Measurements from ENCODE around the gene MAGEC3. TPM values are rescaled to one million over a fixed set of nuclear protein-coding genes. Genes with fewer than 3 reads are reported as not detected.

The MAGEC3 gene
- total RNA-seq, 2 experiments from 2014 or later = not detected

- Histone ChIP-seq H3K27ac (ENCODE audit: low read depth in 1 of 2, low read length in 2 of 2) (no peak overlapping the region), H3K27me3 (ENCODE audit: control insufficient read depth in 1 of 2, insufficient read depth in 2 of 2, low read length in 2 of 2) (no peaks in the 10 kb centered on the region), H3K4me1 (ENCODE audit: insufficient read depth, low read length) (no peaks in the 10 kb centered on the region), H3K36me3 (ENCODE audit: insufficient read depth, low read length) (no peaks in the 10 kb centered on the region), H3K9me3 (ENCODE audit: control insufficient read depth in 1 of 2, insufficient read depth in 1 of 2, low read length in 2 of 2) (peaks cover 0 to 3% of the 10 kb centered on the region in 2 experiments), H3K4me3 (ENCODE audit: low read length) (no peak overlapping the region)
- Mint-ChIP-seq H3K9me3 (no peaks in the 10 kb centered on the region), H3K27ac (no peak overlapping the region), H3K4me3 (no peak overlapping the region), H3K36me3 (ENCODE audit: low read depth) (no peaks in the 10 kb centered on the region), H3K4me1 (ENCODE audit: low read depth) (no peaks in the 10 kb centered on the region), H3K27me3 (no peaks in the 10 kb centered on the region)
- intact Hi-C loops (cut with DNase I, micrococcal nuclease) = no loop called here
- ChIA-PET POLR2A (no interaction called here), CTCF (no interaction called here)
- TF ChIP-seq, protein P1, sequence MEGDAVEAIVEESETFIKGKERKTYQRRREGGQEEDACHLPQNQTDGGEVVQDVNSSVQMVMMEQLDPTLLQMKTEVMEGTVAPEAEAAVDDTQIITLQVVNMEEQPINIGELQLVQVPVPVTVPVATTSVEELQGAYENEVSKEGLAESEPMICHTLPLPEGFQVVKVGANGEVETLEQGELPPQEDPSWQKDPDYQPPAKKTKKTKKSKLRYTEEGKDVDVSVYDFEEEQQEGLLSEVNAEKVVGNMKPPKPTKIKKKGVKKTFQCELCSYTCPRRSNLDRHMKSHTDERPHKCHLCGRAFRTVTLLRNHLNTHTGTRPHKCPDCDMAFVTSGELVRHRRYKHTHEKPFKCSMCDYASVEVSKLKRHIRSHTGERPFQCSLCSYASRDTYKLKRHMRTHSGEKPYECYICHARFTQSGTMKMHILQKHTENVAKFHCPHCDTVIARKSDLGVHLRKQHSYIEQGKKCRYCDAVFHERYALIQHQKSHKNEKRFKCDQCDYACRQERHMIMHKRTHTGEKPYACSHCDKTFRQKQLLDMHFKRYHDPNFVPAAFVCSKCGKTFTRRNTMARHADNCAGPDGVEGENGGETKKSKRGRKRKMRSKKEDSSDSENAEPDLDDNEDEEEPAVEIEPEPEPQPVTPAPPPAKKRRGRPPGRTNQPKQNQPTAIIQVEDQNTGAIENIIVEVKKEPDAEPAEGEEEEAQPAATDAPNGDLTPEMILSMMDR (IDR thresholded peaks at IDR 0.05) = no peak
- DNase-seq (no peak), ATAC-seq (ENCODE audit: poor library complexity) (no peak)
Observed at GRCh38 chrX:141814213-141814857, 23.8 kb upstream of the MAGEC3 start.

- peaks cover 0 to 3% of the 10 kb centered on the region in 2 experiments for H3K9me3 ChIP-seq (ENCODE audit: control insufficient read depth in 1 of 2, insufficient read depth in 1 of 2, low read length in 2 of 2)
Observed at GRCh38 chrX:141815904-141816303, 22.2 kb upstream of the MAGEC3 start.

DNA sequence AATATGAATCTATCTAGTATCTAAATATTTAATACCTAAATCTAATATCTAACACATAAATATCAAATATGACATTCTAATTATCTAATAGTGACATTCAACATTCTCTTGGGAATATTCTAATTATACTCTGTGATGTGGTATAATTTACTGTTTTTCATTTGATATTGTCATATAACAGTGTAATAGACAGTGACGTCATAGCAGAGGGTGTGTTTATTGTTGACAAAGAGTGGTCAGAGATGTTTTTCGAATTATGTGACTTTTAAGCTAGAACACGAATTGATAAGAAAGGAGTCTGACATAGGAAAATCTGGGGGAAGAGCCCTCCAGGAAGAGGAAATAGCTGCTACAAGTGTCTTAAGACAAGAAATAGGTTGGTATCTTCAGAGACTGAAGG lies 5.9 kb upstream of the MAGEC3 start:
- Mint-ChIP-seq H3K27me3 (no peaks in the 10 kb centered on the region), H3K4me1 (ENCODE audit: low read depth) (no peaks in the 10 kb centered on the region), H3K4me3 (no peak overlapping the region), H3K27ac (no peak overlapping the region), H3K36me3 (ENCODE audit: low read depth) (no peaks in the 10 kb centered on the region), H3K9me3 (no peaks in the 10 kb centered on the region)
- H3K27me3 ChIP-seq (ENCODE audit: control insufficient read depth in 1 of 2, insufficient read depth in 2 of 2, low read length in 2 of 2) = no peaks in the 10 kb centered on the region
- no peak for ATAC-seq (ENCODE audit: poor library complexity)
- intact Hi-C loops (cut with DNase I, micrococcal nuclease) = no loop called here
- no peak overlapping the region for H3K27ac ChIP-seq (ENCODE audit: low read depth in 1 of 2, low read length in 2 of 2)
- no peak for DNase-seq
- CTCF ChIA-PET = no interaction called here
- H3K4me3 ChIP-seq (ENCODE audit: low read length) = no peak overlapping the region
- TF ChIP-seq, protein P1 (IDR thresholded peaks at IDR 0.05) = no peak
- H3K36me3 ChIP-seq (ENCODE audit: insufficient read depth, low read length) = no peaks in the 10 kb centered on the region
- peaks cover 0 to 7% of the 10 kb centered on the region in 2 experiments for H3K9me3 ChIP-seq (ENCODE audit: control insufficient read depth in 1 of 2, insufficient read depth in 1 of 2, low read length in 2 of 2)
- H3K4me1 ChIP-seq (ENCODE audit: insufficient read depth, low read length) = no peaks in the 10 kb centered on the region
- POLR2A ChIA-PET = no interaction called here

More at GRCh38 chrX:141815904-141816303, 22.2 kb upstream of the MAGEC3 start:
- Histone ChIP-seq H3K27me3 (ENCODE audit: control insufficient read depth in 1 of 2, insufficient read depth in 2 of 2, low read length in 2 of 2) (no peaks in the 10 kb centered on the region), H3K4me3 (ENCODE audit: low read length) (no peak overlapping the region), H3K36me3 (ENCODE audit: insufficient read depth, low read length) (no peaks in the 10 kb centered on the region), H3K27ac (ENCODE audit: low read depth in 1 of 2, low read length in 2 of 2) (no peak overlapping the region), H3K4me1 (ENCODE audit: insufficient read depth, low read length) (no peaks in the 10 kb centered on the region)
- Mint-ChIP-seq H3K27ac (no peak overlapping the region), H3K9me3 (no peaks in the 10 kb centered on the region), H3K4me3 (no peak overlapping the region), H3K36me3 (ENCODE audit: low read depth) (no peaks in the 10 kb centered on the region), H3K4me1 (ENCODE audit: low read depth) (no peaks in the 10 kb centered on the region), H3K27me3 (no peaks in the 10 kb centered on the region)
- intact Hi-C loops (cut with DNase I, micrococcal nuclease) = no loop called here
- TF ChIP-seq, protein P1 (IDR thresholded peaks at IDR 0.05) = no peak
- DNase-seq (no peak), ATAC-seq (ENCODE audit: poor library complexity) (no peak)
- POLR2A ChIA-PET = no interaction called here
- CTCF ChIA-PET = no interaction called here

All from CD4-positive, alpha-beta T cell (primary cell).